Thyroid gland (tissue), 4 donors: ENCODE measurements around the gene KRTAP2-4.
"Not testable (repeated sequence)": the region's sequence is repeated elsewhere in the genome, so short reads cannot be mapped to it uniquely, and the experiment has no call there.

Experiments used
- CTCF ChIP-seq, 6 experiments: fragments of 200-600 bp in 3 of 6; fragments of 450-650 bp in 3 of 6; sonication (generic) in 3 of 6; IDR thresholded peaks; one replicate each; pipeline ENCODE4 v1.5.1; 2016 to 2019; ENCODE audit warnings: antibody characterized with exemption in 6 of 6, mild to moderate bottlenecking in 2 of 6, inconsistent platforms in 1 of 6, moderate library complexity in 1 of 6
- POLR2A ChIP-seq, 2 donors: fragments of 450-650 bp; IDR thresholded peaks; one replicate each; pipeline ENCODE4 v1.6.1; 2017; ENCODE audit warnings: antibody characterized with exemption in 2 of 2, mild to moderate bottlenecking in 2 of 2, moderate library complexity in 1 of 2

GRCh38 chr17:41108728-41109386 is 43.2 kb upstream of the KRTAP2-4 start:
- TF ChIP-seq CTCF, POLR2A (IDR thresholded peaks at IDR 0.05): not testable (repeated sequence)
